ENCODE data around the gene SLC16A1. TPM values are rescaled to one million over a fixed set of nuclear protein-coding genes. Genes with fewer than 3 reads are reported as not detected.

Gene SLC16A1
- total RNA-seq, 2 donors from 2014 or later: 69.0 to 88.3 TPM

GRCh38 chr1:112911506-112912220 is 44.3 kb downstream of the SLC16A1 start:
- DNase-seq (ENCODE audit: low spot score): no peak
- peaks cover 14% of the 10 kb centered on the region for H3K36me3 ChIP-seq
- H3K27ac ChIP-seq: no peak overlapping the region
- no peaks in the 10 kb centered on the region for H3K27me3 ChIP-seq
- no peak overlapping the region for H3K4me3 ChIP-seq
- peaks cover 0 to 3% of the 10 kb centered on the region in 2 donors for H3K4me1 ChIP-seq
- TF ChIP-seq, protein P1, sequence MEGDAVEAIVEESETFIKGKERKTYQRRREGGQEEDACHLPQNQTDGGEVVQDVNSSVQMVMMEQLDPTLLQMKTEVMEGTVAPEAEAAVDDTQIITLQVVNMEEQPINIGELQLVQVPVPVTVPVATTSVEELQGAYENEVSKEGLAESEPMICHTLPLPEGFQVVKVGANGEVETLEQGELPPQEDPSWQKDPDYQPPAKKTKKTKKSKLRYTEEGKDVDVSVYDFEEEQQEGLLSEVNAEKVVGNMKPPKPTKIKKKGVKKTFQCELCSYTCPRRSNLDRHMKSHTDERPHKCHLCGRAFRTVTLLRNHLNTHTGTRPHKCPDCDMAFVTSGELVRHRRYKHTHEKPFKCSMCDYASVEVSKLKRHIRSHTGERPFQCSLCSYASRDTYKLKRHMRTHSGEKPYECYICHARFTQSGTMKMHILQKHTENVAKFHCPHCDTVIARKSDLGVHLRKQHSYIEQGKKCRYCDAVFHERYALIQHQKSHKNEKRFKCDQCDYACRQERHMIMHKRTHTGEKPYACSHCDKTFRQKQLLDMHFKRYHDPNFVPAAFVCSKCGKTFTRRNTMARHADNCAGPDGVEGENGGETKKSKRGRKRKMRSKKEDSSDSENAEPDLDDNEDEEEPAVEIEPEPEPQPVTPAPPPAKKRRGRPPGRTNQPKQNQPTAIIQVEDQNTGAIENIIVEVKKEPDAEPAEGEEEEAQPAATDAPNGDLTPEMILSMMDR (IDR thresholded peaks at IDR 0.05): no peak
- H3K9me3 ChIP-seq: no peaks in the 10 kb centered on the region

GRCh38 chr1:112909847-112910246 is 46.1 kb downstream of the SLC16A1 start:
- peaks cover 0 to 21% of the 10 kb centered on the region in 2 donors for H3K4me1 ChIP-seq
- no peak overlapping the region for H3K4me3 ChIP-seq
- H3K36me3 ChIP-seq: peaks cover 14% of the 10 kb centered on the region
- H3K27ac ChIP-seq: no peak overlapping the region
- TF ChIP-seq, protein P1 (IDR thresholded peaks at IDR 0.05): no peak
- DNase-seq (ENCODE audit: low spot score): no peak
- H3K27me3 ChIP-seq: no peaks in the 10 kb centered on the region
- no peaks in the 10 kb centered on the region for H3K9me3 ChIP-seq

DNA sequence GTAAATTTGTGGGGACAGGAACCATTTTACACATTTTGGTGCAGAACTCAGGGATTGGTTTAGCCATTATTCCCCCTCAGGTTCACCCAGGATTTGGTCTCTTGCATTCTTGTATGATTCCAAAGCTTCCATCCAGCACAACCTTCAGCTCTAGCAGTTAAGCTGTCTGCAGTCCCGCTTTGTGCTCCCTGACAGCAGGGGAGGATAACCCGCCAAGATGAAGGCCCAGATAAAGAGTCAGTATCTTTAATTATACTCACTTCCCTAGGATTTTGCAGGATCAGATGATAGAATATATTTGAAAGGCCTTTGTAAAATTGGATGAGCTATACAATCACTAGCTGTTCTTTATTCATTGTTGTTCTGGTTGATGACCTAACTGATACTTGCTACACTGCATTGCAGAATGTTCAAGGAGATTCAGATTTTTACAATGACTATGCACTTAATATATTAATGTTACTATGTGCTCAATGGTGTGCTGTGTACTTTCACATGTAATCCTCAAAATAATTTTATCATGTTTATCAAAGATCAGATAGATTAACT is 49.8 kb downstream of the SLC16A1 start:
- Histone ChIP-seq H3K4me3 (no peak overlapping the region), H3K9me3 (no peaks in the 10 kb centered on the region), H3K27me3 (no peaks in the 10 kb centered on the region), H3K36me3 (no peaks in the 10 kb centered on the region), H3K4me1 (peaks cover 0 to 24% of the 10 kb centered on the region in 2 donors), H3K27ac (peak overlapping the region in 1 of 2 donors; percentile 1)
- TF ChIP-seq, protein P1 (IDR thresholded peaks at IDR 0.05): no peak
- no peak for DNase-seq (ENCODE audit: low spot score)

- Histone ChIP-seq H3K27ac (peak overlapping the region; percentile 1 to 30), H3K4me3 (no peak overlapping the region), H3K4me1 (peaks cover 0 to 24% of the 10 kb centered on the region in 2 donors), H3K27me3 (no peaks in the 10 kb centered on the region), H3K9me3 (no peaks in the 10 kb centered on the region), H3K36me3 (no peaks in the 10 kb centered on the region)
- TF ChIP-seq, protein P1 (IDR thresholded peaks at IDR 0.05): no peak
- DNase-seq (ENCODE audit: low spot score): no peak
Measured at GRCh38 chr1:112905395-112906149, 50.4 kb downstream of the SLC16A1 start.

DNA sequence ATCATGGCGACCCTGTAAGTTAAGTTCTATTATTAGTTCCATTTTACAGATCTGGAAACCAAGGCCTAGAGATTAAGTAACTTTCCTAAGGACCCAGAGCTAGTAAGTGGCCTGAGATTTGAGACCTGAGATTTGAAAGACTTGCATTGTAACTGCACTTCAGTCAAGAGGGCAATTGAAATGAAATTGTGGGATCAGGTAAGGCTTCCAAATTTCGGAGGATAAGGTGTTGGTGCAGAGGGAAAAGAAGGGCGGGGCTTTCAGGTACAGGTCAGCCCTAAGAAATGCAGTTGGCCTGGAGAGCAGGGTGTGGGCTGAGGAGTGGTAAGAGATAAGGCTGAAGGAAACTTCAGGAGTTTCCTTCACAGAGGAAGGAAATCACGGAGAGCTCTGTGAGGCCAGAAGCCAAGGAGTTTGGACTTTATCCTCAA is 51.1 kb downstream of the SLC16A1 start:
- TF ChIP-seq, protein P1 (IDR thresholded peaks at IDR 0.05): no peak
- no peaks in the 10 kb centered on the region for H3K27me3 ChIP-seq
- no peaks in the 10 kb centered on the region for H3K9me3 ChIP-seq
- DNase-seq (ENCODE audit: low spot score): no peak
- H3K36me3 ChIP-seq: no peaks in the 10 kb centered on the region
- H3K27ac ChIP-seq: peak overlapping the region; percentile 1 to 30
- no peak overlapping the region for H3K4me3 ChIP-seq
- peaks cover 0 to 24% of the 10 kb centered on the region in 2 donors for H3K4me1 ChIP-seq
